Left renal cortex interstitium (tissue), 4 donors: ENCODE results near the gene PTPN5. TPM values are rescaled to one million over a fixed set of nuclear protein-coding genes. Genes with fewer than 3 reads are reported as not detected.
A peak's percentile ranks its signal among the peaks of the same experiment; 100 is the strongest.

Source experiments
- DNase-seq, 4 donors: peaks; one replicate each; pipeline ENCODE4 v3.0.0-alpha.2; 2013; ENCODE audit warnings: low read depth in 4 of 4, low spot score in 2 of 4, missing footprints in 1 of 4
- polyA plus RNA-seq, 4 donors: library from polyadenylated mRNA; unstranded; fragments of 120-200 nt; gene quantifications; one replicate each; pipeline ENCODE4 v1.2.1, GENCODE V29; 2013; ENCODE audit not compliant: insufficient read length in 4 of 4

PTPN5 gene
- polyA plus RNA-seq, 4 donors = 0.56 to 1.5 (median 0.78) TPM

GRCh38 chr11:18774801-18775200, 16.8 kb downstream of the PTPN5 start:
- no peak for DNase-seq

GRCh38 chr11:18773681-18774080, 17.9 kb downstream of the PTPN5 start:
- no peak for DNase-seq

- no peak for DNase-seq
Observed at GRCh38 chr11:18773104-18773503, 18.5 kb downstream of the PTPN5 start.

GRCh38 chr11:18772211-18772610, 19.4 kb downstream of the PTPN5 start:
- DNase-seq = no peak

GRCh38 chr11:18771266-18772035, 20.1 kb downstream of the PTPN5 start:
- no peak for DNase-seq

GRCh38 chr11:18770479-18771125, 21.0 kb downstream of the PTPN5 start:
- DNase-seq = no peak

- no peak for DNase-seq
Observed at GRCh38 chr11:18769802-18770456, 21.7 kb downstream of the PTPN5 start.

- no peak for DNase-seq
Observed at GRCh38 chr11:18768978-18769377, 22.6 kb downstream of the PTPN5 start.

GRCh38 chr11:18768472-18768901, 23.1 kb downstream of the PTPN5 start:
- no peak for DNase-seq

- no peak for DNase-seq
Observed at GRCh38 chr11:18766015-18766414, 25.6 kb downstream of the PTPN5 start.

GRCh38 chr11:18765554-18765953, 26.0 kb downstream of the PTPN5 start:
- no peak for DNase-seq

GRCh38 chr11:18761741-18762140, 29.9 kb downstream of the PTPN5 start:
- no peak for DNase-seq

GRCh38 chr11:18761144-18761543, 30.5 kb downstream of the PTPN5 start:
- DNase-seq = no peak

GRCh38 chr11:18757811-18758210, 33.8 kb downstream of the PTPN5 start:
- peak in 2 of 4 donors; percentile 15 to 24 for DNase-seq

GRCh38 chr11:18756889-18757288, 34.7 kb downstream of the PTPN5 start:
- DNase-seq = no peak

GRCh38 chr11:18754308-18754707, 37.3 kb downstream of the PTPN5 start:
- no peak for DNase-seq

GRCh38 chr11:18752502-18752901, 39.1 kb downstream of the PTPN5 start:
- DNase-seq = no peak

GRCh38 chr11:18750944-18751343, 40.7 kb downstream of the PTPN5 start:
- DNase-seq = no peak

GRCh38 chr11:18749681-18750319, 41.8 kb downstream of the PTPN5 start:
- DNase-seq = no peak

- DNase-seq = no peak
Observed at GRCh38 chr11:18748766-18749365, 42.7 kb downstream of the PTPN5 start.

GRCh38 chr11:18745251-18745650, 46.3 kb downstream of the PTPN5 start:
- no peak for DNase-seq
